Measurements from ENCODE around the gene SYNE2.

DNA sequence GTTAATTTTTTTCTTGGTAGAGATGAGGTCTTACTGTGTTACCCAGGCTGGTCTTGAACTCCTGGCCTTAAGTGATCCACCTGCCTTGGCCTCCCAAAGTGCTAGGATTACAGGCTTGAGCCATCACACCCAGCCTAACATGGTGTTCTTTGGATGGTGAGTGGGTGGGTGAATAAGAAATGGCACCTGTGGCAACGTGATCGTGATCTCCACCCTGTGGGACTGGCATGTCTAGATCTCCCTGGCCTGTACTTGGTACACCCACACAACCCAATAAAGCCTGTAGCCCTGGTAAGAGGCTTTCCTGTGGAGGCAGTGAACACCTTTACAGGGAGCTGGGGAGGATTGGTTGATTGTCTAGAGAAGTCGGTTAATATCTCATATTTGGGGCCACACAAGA is 25.2 kb downstream of the SYNE2 start:
- TF ChIP-seq, protein P1, sequence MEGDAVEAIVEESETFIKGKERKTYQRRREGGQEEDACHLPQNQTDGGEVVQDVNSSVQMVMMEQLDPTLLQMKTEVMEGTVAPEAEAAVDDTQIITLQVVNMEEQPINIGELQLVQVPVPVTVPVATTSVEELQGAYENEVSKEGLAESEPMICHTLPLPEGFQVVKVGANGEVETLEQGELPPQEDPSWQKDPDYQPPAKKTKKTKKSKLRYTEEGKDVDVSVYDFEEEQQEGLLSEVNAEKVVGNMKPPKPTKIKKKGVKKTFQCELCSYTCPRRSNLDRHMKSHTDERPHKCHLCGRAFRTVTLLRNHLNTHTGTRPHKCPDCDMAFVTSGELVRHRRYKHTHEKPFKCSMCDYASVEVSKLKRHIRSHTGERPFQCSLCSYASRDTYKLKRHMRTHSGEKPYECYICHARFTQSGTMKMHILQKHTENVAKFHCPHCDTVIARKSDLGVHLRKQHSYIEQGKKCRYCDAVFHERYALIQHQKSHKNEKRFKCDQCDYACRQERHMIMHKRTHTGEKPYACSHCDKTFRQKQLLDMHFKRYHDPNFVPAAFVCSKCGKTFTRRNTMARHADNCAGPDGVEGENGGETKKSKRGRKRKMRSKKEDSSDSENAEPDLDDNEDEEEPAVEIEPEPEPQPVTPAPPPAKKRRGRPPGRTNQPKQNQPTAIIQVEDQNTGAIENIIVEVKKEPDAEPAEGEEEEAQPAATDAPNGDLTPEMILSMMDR (IDR thresholded peaks at IDR 0.05), result no peak
- TF ChIP-seq POLR2AphosphoS5 (IDR thresholded peaks at IDR 0.05), result no peak
- no peak for TF ChIP-seq POLR2A (IDR thresholded peaks at IDR 0.05; ENCODE audit: low read depth)

Data from esophagus muscularis mucosa (tissue), 3 donors.